B cell (primary cell): ENCODE data around the gene C17orf67. TPM values are rescaled to one million over a fixed set of nuclear protein-coding genes. Genes with fewer than 3 reads are reported as not detected.

ENCODE experiments used
- ATAC-seq: fragments of 200-7000 bp; cut with Tn5 transposase; one replicate; pipeline ENCODE4 v1.10.0; 2021; ENCODE audit warnings: low read depth, mild to moderate bottlenecking, moderate number of reproducible peaks, moderate library complexity
- CTCF ChIA-PET: fragments of 350-600 bp; sonication (Branson Sonifier 250); formaldehyde crosslinking; loops from one replicate; lab custom pipeline; 2021; ENCODE audit warnings: antibody characterized with exemption, inconsistent platforms; lab: Charles Lee
- POLR2A ChIA-PET: fragments of 350-600 bp; sonication (Branson Sonifier 250); formaldehyde crosslinking; loops from one replicate; lab custom pipeline; 2021; ENCODE audit warnings: antibody characterized with exemption; lab: Charles Lee
- DNase-seq: peaks from one replicate; pipeline ENCODE4 v3.0.0; 2013
- H2AFZ ChIP-seq: 2 replicates; pipeline ENCODE4 v1.6.1; 2012; ENCODE audit warnings: mild to moderate bottlenecking, low read depth, low read length; ENCODE audit not compliant: insufficient read depth, poor library complexity, severe bottlenecking
- H3K27ac ChIP-seq, 2 donors: 1 replicate in 1 of 2; 2 replicates in 1 of 2; pipeline ENCODE4 v1.5.1; 2012 to 2013; ENCODE audit warnings: low read length in 2 of 2, mild to moderate bottlenecking in 2 of 2, moderate library complexity in 1 of 2
- H3K27me3 ChIP-seq, 4 experiments: fragments of 200-600 bp in 1 of 4; sonication (generic) in 1 of 4; replicated peaks in 1 of 4; 1 replicate in 2 of 4; 2 replicates in 2 of 4; pipeline versions ENCODE4 v1.6.1 to v1.7.0; 2013 to 2016; ENCODE audit warnings: low read length in 3 of 4, mild to moderate bottlenecking in 2 of 4, mixed read lengths in 1 of 4, moderate library complexity in 1 of 4; ENCODE audit not compliant: insufficient read depth in 4 of 4, control insufficient read depth in 3 of 4; ENCODE audit errors: control extremely low read depth in 1 of 4
- H3K36me3 ChIP-seq, 2 experiments: replicated peaks in 1 of 2; 1 replicate in 1 of 2; 2 replicates in 1 of 2; pipeline versions ENCODE4 v1.6.1 to v1.7.1; 2013; ENCODE audit warnings: low read length in 1 of 2; ENCODE audit not compliant: insufficient read depth in 2 of 2, control insufficient read depth in 1 of 2; ENCODE audit errors: control extremely low read depth in 1 of 2, extremely low read depth in 1 of 2
- H3K4me1 ChIP-seq, 2 donors: fragments of 200-600 bp in 1 of 2; sonication (generic) in 1 of 2; 1 replicate in 1 of 2; 2 replicates in 1 of 2; pipeline versions ENCODE4 v1.5.1 to v1.6.1; 2013 to 2017; ENCODE audit warnings: low read length in 2 of 2; ENCODE audit not compliant: control insufficient read depth in 2 of 2, insufficient read depth in 2 of 2
- H3K4me2 ChIP-seq: replicated peaks from 2 replicates; pipeline ENCODE3; 2012; ENCODE audit warnings: mild to moderate bottlenecking, low read depth, low read length; ENCODE audit not compliant: poor library complexity, severe bottlenecking
- H3K4me3 ChIP-seq, 5 experiments: fragments of 200-600 bp in 1 of 5; sonication (generic) in 1 of 5; 1 replicate in 3 of 5; 2 replicates in 2 of 5; pipeline versions ENCODE4 v1.5.1 to v1.7.0; 2011 to 2016; ENCODE audit warnings: low read length in 4 of 5, mild to moderate bottlenecking in 4 of 5, low read depth in 2 of 5, control low read depth in 1 of 5, moderate library complexity in 1 of 5; ENCODE audit not compliant: insufficient read depth in 1 of 5; ENCODE audit errors: control extremely low read depth in 1 of 5, extremely low read depth in 1 of 5
- H3K79me2 ChIP-seq: fragments of 200-600 bp; sonication (generic); one replicate; pipeline ENCODE4 v1.6.0; 2016; ENCODE audit warnings: low read length; ENCODE audit not compliant: control insufficient read depth, insufficient read depth
- H3K9ac ChIP-seq: fragments of 200-600 bp; sonication (generic); 2 replicates; pipeline ENCODE4 v1.6.1; 2017; ENCODE audit warnings: mild to moderate bottlenecking, low read length, moderate library complexity
- H3K9me3 ChIP-seq, 3 donors: one replicate each; pipeline versions ENCODE4 v1.6.1 to v1.7.1; 2013; ENCODE audit warnings: low read length in 2 of 3; ENCODE audit not compliant: control insufficient read depth in 2 of 3, insufficient read depth in 1 of 3; ENCODE audit errors: control extremely low read depth in 1 of 3
- H4K20me1 ChIP-seq: 2 replicates; pipeline ENCODE4 v1.6.0; 2012; ENCODE audit warnings: mild to moderate bottlenecking, low read length; ENCODE audit not compliant: insufficient read depth, control insufficient read depth, poor library complexity, severe bottlenecking
- H3K27ac Mint-ChIP-seq: one replicate; pipeline ENCODE4 v1.8.0; 2021; ENCODE audit warnings: mixed read lengths
- H3K27me3 Mint-ChIP-seq: one replicate; pipeline ENCODE4 v1.8.0; 2021; ENCODE audit warnings: mixed read lengths
- H3K4me1 Mint-ChIP-seq: one replicate; pipeline ENCODE4 v1.8.0; 2021; ENCODE audit warnings: mixed read lengths
- H3K4me3 Mint-ChIP-seq: one replicate; pipeline ENCODE4 v1.8.0; 2021; ENCODE audit warnings: mixed read lengths
- H3K9me3 Mint-ChIP-seq: one replicate; pipeline ENCODE4 v1.8.0; 2022; ENCODE audit warnings: mixed read lengths; ENCODE audit not compliant: insufficient read depth
- CTCF ChIP-seq: fragments of 200-600 bp; IDR thresholded peaks from one replicate; pipeline ENCODE4 v1.8.0; 2022; ENCODE audit warnings: antibody characterized with exemption, mild to moderate bottlenecking
- EZH2 ChIP-seq: IDR thresholded peaks from 2 replicates; pipeline ENCODE4 v1.6.1; 2012; ENCODE audit warnings: borderline replicate concordance, low read depth, mild to moderate bottlenecking, moderate library complexity, low read length; ENCODE audit not compliant: insufficient read depth, poor library complexity, severe bottlenecking
- WGBS: methylation state at CpG from one replicate; pipeline ENCODE4 v1.1.5; 2013; ENCODE audit warnings: missing lambda C conversion rate; ENCODE audit not compliant: insufficient coverage; 5-methylcytosine and 5-hydroxymethylcytosine counted together
- intact Hi-C: fragments of 100-400 bp; cut with micrococcal nuclease; formaldehyde crosslinking; loops from one replicate; pipeline ENCODE4 v1.10.0; 2022
- polyA plus RNA-seq: library from polyadenylated mRNA; depleted of rRNA; stranded (reverse); fragments of >200 nt; gene quantifications from 2 replicates; pipeline ENCODE4 v1.2.3, GENCODE V29; 2012
- total RNA-seq, 2 donors: library from RNA; stranded (reverse); fragments of 120-200 nt in 1 of 2; gene quantifications; 1 replicate in 1 of 2; 2 replicates in 1 of 2; pipeline versions ENCODE4 v1.2.3 to v1.2.4, GENCODE V29; 2013 to 2022

C17orf67 gene
- total and polyA plus RNA-seq, 2 donors (not counting 1 experiment from before 2014, with no cell fraction given), result 5.0 to 10.0 TPM

DNA sequence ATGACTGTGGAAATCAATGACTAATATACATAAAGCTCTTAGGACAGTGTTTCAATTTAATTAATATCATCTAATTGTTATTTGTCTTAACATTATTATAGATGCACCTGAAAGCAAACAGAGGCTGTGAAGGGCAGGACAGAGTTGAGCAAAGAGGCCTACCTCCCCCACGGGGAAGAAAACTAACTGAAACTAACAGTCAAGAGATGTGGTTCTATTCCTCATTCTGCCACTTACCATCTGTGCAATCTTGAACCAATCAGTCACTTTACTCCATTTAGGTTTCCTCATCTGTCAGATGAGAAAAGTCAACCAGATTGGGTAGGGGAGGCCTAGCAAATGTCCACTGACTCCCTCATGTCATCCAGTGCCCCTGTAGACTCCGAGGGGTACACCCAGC, 59.1 kb downstream of the C17orf67 start:
- Mint-ChIP-seq H3K4me3 (no peak overlapping the region), H3K27ac (no peak overlapping the region), H3K27me3 (peaks cover 26% of the 10 kb centered on the region), H3K4me1 (peaks cover 4% of the 10 kb centered on the region), H3K9me3 (no peaks in the 10 kb centered on the region)
- ATAC-seq (no peak), DNase-seq (no peak)
- TF ChIP-seq EZH2 (no peak), CTCF (no peak)
- no peaks in the 10 kb centered on the region for H4K20me1 ChIP-seq
- H3K79me2 ChIP-seq, result no peaks in the 10 kb centered on the region
- POLR2A ChIA-PET, result no interaction called here
- intact Hi-C loops, result no loop called here
- no peak overlapping the region for H2AFZ ChIP-seq
- H3K9ac ChIP-seq, result no peak overlapping the region
- H3K4me1 ChIP-seq, result peaks cover 3 to 5% of the 10 kb centered on the region in 2 donors
- H3K27me3 ChIP-seq, result peaks cover 0 to 8% (median 0%) of the 10 kb centered on the region in 4 experiments
- H3K4me3 ChIP-seq, result no peak overlapping the region
- no peak overlapping the region for H3K27ac ChIP-seq
- no peaks in the 10 kb centered on the region for H3K36me3 ChIP-seq
- no peak overlapping the region for H3K4me2 ChIP-seq
- WGBS, result 100% methylated on average over 1 of the region's 2 CpGs
- CTCF ChIA-PET, result no interaction called here
- peaks cover 0 to 1% (median 0%) of the 10 kb centered on the region in 3 donors for H3K9me3 ChIP-seq

- H3K9me3 Mint-ChIP-seq, result no peaks in the 10 kb centered on the region
- Histone ChIP-seq H3K27me3 (no peaks in the 10 kb centered on the region), H3K9ac (no peak overlapping the region), H3K9me3 (peaks cover 0 to 1% (median 0%) of the 10 kb centered on the region in 3 donors), H2AFZ (no peak overlapping the region), H3K79me2 (no peaks in the 10 kb centered on the region), H3K27ac (no peak overlapping the region), H3K36me3 (no peaks in the 10 kb centered on the region), H3K4me3 (no peak overlapping the region), H3K4me1 (no peaks in the 10 kb centered on the region), H4K20me1 (no peaks in the 10 kb centered on the region), H3K4me2 (no peak overlapping the region)
- no peak overlapping the region for H3K4me3 Mint-ChIP-seq
- 94% methylated on average over 2 of the region's 3 CpGs for WGBS
- intact Hi-C loops, result no loop called here
- ATAC-seq (no peak), DNase-seq (no peak)
- CTCF ChIA-PET, result interaction anchor here (4.1 kb wide), 1 partner anchor 7 kb away, joined by 14 read pairs; no protein-coding TSS in a partner anchor
- H3K4me1 Mint-ChIP-seq, result no peaks in the 10 kb centered on the region
- POLR2A ChIA-PET, result no interaction called here
- H3K27ac Mint-ChIP-seq, result no peak overlapping the region
- H3K27me3 Mint-ChIP-seq, result peaks cover 14% of the 10 kb centered on the region
- TF ChIP-seq CTCF (no peak), EZH2 (no peak)
These were observed 60.6 kb downstream of the C17orf67 start for GRCh38 chr17:56773124-56773523.
